KMS-11 (cell line): ENCODE data around the gene WNT3A.
"Not testable (repeated sequence)": the region's sequence is repeated elsewhere in the genome, so short reads cannot be mapped to it uniquely, and the experiment has no call there.

Source experiments
- H2AFZ ChIP-seq: fragments of 200-600 bp; sonication (generic); 2 replicates; pipeline ENCODE4 v1.6.1; 2016; ENCODE audit warnings: antibody characterized with exemption, mixed run types, low read depth
- H3K27ac ChIP-seq: fragments of 200-600 bp; sonication (generic); 2 replicates; pipeline ENCODE4 v1.6.1; 2016; ENCODE audit warnings: mild to moderate bottlenecking, mixed run types
- H3K27me3 ChIP-seq: fragments of 200-600 bp; sonication (generic); 2 replicates; pipeline ENCODE4 v1.6.1; 2017; ENCODE audit warnings: mild to moderate bottlenecking, low read depth, mixed run types, moderate library complexity; ENCODE audit not compliant: insufficient read depth
- H3K36me3 ChIP-seq: fragments of 200-600 bp; sonication (generic); 2 replicates; pipeline ENCODE4 v1.6.1; 2017; ENCODE audit warnings: mild to moderate bottlenecking, mixed run types; ENCODE audit not compliant: insufficient read depth
- H3K4me1 ChIP-seq: fragments of 200-600 bp; sonication (generic); 2 replicates; pipeline ENCODE4 v1.6.1; 2016; ENCODE audit warnings: mild to moderate bottlenecking, low read depth, mixed run types; ENCODE audit not compliant: poor library complexity, severe bottlenecking
- H3K4me2 ChIP-seq: fragments of 200-600 bp; sonication (generic); 2 replicates; pipeline ENCODE4 v1.7.0; 2016; ENCODE audit warnings: mild to moderate bottlenecking, mixed run types
- H3K4me3 ChIP-seq: fragments of 200-600 bp; sonication (generic); IDR thresholded peaks from 2 replicates; pipeline ENCODE4 v1.6.1; 2017; ENCODE audit warnings: low read depth, low read length, mixed read lengths; ENCODE audit not compliant: insufficient read depth
- H3K79me2 ChIP-seq: fragments of 200-600 bp; sonication (generic); 2 replicates; pipeline ENCODE4 v1.6.1; 2016; ENCODE audit warnings: low read depth, mixed run types; ENCODE audit not compliant: insufficient read depth
- H3K9ac ChIP-seq: fragments of 200-600 bp; sonication (generic); 2 replicates; pipeline ENCODE4 v1.6.1; 2016; ENCODE audit warnings: mild to moderate bottlenecking, mixed run types
- H4K20me1 ChIP-seq: fragments of 200-600 bp; sonication (generic); 2 replicates; pipeline ENCODE4 v1.6.1; 2016; ENCODE audit warnings: mild to moderate bottlenecking, mixed run types; ENCODE audit not compliant: insufficient read depth

Gene WNT3A

GRCh38 chr1:227970076-227970995 is 36.5 kb upstream of the WNT3A start:
- H3K27ac ChIP-seq, H2AFZ ChIP-seq, H3K9ac ChIP-seq, H4K20me1 ChIP-seq, H3K36me3 ChIP-seq, H3K4me1 ChIP-seq, H3K27me3 ChIP-seq, H3K4me3 ChIP-seq, H3K79me2 ChIP-seq, H3K4me2 ChIP-seq: not testable (repeated sequence)

DNA sequence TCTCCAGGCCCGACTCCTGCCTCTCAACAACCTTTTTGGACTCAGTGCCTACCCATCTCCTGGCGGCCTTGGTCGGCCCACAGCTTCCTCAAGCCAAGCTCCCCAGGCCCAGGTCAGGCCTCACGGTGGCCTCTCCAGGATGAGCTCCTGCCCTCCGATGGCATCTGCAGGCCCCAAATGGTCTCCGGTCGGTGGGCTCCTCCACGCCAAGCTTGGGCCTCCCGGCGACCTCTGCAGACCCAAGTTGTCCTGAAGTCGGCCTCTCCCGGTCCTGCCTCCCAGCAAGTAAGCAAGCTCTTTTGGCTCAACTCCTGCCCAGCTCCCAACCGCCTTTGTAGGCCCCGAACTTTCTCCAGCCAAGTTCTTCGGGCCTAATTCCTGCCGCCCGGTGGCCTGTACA is 35.6 kb upstream of the WNT3A start:
- H3K4me2 ChIP-seq, H3K4me3 ChIP-seq, H3K36me3 ChIP-seq, H3K27me3 ChIP-seq, H3K9ac ChIP-seq, H3K4me1 ChIP-seq, H3K79me2 ChIP-seq, H2AFZ ChIP-seq, H4K20me1 ChIP-seq, H3K27ac ChIP-seq: not testable (repeated sequence)

DNA sequence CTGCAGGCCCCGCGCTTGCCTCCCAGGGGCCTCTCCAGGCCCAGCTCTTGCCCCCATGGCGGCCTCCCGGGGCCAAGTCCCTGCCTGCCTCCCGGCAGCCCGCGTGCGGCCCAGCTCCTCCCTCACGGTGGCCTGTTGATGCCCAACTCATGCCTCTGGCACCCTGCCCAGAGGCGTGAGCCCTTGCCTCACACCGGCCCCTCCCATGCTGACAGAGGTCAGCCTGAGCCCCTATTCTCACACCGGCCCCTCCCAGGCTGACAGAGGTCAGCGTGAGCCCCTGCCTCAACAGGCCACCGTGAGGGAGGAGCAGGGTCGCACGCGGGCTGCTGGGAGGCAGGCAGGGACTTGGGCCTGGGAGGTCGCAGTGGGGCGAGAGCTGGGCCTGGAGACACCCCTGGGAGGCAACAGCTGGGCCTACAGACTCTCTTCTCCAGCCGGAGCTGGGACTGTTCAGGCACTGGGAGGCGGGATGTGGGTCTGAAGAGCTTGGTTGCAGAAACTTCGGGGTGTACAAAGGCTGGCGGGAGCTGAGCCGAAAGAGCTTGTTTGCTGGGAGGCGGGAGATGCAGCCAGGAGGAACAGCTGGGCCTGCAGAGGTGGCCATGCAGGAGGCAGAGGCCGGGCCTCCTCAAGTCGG is 35.0 kb upstream of the WNT3A start:
- not testable (repeated sequence) for H3K79me2 ChIP-seq, H3K4me2 ChIP-seq, H3K27me3 ChIP-seq, H3K4me3 ChIP-seq, H3K36me3 ChIP-seq, H3K9ac ChIP-seq, H2AFZ ChIP-seq, H4K20me1 ChIP-seq, H3K4me1 ChIP-seq, H3K27ac ChIP-seq

DNA sequence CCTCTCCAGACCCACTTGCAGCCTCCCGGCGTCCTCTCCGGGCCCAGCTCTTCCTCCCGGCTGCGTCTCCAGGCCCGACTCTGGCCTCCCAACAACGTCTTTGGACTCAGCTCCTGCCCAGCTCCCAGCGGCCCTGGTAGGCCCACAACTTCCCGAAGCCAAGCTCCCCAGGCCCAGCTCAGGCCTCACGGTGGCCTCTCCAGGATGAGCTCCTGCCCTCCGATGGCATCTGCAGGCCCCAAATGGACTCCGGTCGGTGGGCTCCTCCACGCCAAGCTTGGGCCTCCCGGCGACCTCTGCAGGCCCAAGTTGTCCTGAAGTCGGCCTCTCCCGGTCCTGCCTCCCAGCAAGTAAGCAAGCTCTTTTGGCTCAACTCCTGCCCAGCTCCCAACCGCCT is 34.5 kb upstream of the WNT3A start:
- H3K79me2 ChIP-seq, H2AFZ ChIP-seq, H3K4me2 ChIP-seq, H3K36me3 ChIP-seq, H4K20me1 ChIP-seq, H3K4me1 ChIP-seq, H3K4me3 ChIP-seq, H3K9ac ChIP-seq, H3K27ac ChIP-seq, H3K27me3 ChIP-seq: not testable (repeated sequence)

DNA sequence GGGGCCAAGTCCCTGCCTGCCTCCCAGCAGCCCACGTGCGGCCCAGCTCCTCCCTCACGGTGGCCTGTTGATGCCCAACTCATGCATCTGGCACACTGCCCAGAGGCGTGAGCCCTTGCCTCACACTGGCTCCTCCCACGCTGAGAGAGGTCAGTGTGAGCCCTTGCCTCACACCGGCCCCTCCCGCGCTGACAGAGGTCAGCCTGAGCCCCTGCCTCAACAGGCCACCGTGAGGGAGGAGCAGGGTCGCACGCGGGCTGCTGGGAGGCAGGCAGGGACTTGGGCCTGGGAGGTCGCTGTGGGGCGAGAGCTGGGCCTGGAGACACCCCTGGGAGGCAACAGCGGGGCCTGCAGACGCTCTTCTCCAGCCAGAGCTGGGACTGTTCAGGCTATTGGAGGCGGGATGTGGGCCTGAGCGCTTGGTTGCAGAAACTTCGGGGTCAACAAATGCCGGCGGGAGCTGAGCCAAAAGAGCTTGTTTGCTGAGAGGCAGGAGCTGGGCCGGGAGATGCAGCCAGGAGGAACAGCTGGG is 33.9 kb upstream of the WNT3A start:
- not testable (repeated sequence) for H3K4me2 ChIP-seq, H3K9ac ChIP-seq, H3K27ac ChIP-seq, H3K27me3 ChIP-seq, H3K4me1 ChIP-seq, H3K4me3 ChIP-seq, H3K79me2 ChIP-seq, H4K20me1 ChIP-seq, H3K36me3 ChIP-seq, H2AFZ ChIP-seq

DNA sequence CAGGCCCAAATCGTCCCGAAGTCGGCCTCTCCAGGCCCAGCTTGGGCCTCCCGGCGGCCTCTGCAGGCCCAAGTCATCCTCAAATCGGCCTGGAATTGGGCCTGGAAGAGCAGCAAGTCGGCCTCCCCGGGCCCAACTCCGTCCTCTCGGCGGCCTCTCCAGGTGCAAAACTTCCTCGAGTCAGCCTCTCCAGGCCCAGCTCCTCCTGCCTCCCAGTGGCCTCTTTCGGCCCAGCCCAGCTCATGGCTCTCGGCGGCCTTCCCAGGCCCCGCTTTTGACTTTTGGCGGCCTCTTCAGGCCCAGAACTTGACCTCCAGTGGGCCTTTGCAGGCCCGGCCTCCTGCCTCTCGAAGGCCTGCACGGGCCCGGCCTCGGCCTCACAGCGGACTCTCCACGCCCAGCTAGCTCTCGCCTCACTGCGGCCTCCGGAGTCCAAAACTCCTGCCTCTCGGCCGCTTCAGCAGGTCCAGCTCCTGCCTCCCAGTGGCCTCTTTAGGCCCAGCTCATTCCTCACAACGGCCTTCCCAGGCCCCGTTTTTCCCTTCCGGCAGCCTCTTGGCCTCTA is 33.0 kb upstream of the WNT3A start:
- H3K36me3 ChIP-seq, H3K4me1 ChIP-seq, H4K20me1 ChIP-seq, H3K27me3 ChIP-seq, H3K79me2 ChIP-seq, H3K4me2 ChIP-seq, H3K9ac ChIP-seq, H3K27ac ChIP-seq, H2AFZ ChIP-seq, H3K4me3 ChIP-seq: not testable (repeated sequence)

DNA sequence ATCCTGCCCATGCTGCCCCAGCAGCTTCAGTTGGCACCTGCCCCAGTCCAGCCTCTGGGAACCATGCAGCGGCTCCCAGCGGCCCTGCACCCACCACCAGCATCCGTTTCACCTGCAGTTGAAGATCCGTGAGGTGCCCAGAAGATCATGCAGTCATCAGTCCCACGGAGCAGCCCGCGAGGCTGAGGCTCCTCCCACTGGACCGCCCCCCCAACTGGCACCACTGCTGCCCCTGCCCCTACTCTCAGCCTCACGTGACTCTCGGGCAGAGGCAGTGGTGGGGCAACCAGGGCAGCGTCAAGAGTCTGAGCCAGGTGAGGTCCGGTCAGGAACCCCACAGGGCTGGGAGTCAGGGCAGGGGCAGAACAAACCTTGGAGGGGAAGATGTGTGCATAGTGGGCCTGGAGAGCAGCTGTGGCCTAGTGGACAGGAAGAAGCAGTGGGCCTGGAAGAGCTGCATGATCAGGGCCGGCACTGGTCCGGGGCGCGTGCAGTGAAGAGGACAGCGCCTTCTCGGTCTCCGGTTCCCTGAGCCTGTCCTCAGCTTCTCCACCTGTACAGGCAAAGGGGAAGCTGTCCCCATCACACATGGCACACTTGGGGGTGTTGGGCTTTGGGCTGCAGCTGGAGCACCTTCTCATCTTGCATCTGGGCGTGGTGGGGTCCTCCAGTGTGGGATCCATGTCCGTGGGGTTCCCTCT is 31.1 kb upstream of the WNT3A start:
- H3K27ac ChIP-seq, H2AFZ ChIP-seq: not testable (repeated sequence)

More for the DNA sequence above, 31.1 kb upstream of the WNT3A start:
- not testable (repeated sequence) for H3K79me2 ChIP-seq, H3K4me2 ChIP-seq, H4K20me1 ChIP-seq, H3K4me1 ChIP-seq, H3K27me3 ChIP-seq, H3K4me3 ChIP-seq, H3K36me3 ChIP-seq, H3K9ac ChIP-seq
